Measurements from ENCODE around the gene LENEP.
A peak's percentile ranks its signal among the peaks of the same experiment; 100 is the strongest.

LENEP gene

DNA sequence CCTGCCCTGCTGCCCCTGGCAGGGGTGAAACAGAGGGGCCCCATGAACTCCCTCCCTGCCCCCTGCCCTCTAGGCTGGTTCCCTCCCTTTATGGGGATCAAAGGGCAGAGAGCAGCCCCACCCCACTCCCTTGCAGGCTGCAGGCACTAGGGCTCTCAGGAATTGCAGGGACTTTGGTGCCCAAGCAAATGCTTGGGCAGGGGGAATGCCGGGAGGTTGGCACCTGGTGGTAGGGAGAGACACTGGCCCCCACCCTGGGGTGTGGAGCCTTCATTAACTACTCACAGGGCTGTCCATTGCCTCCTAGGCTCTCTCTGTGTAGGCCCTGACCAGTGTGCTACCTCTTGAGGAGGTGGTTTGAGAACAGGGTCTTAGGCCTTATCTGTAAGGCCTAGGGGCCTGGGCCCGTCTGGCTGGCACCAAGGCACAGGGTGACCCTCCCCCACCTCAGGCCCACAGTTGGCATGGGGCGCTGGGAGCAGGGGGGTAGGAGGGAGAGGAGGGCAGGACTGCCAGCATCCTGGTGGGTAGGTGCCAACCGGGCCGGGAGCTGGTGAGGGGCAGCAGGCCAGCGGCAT is 14.0 kb downstream of the LENEP start:
- no peaks in the 10 kb centered on the region for H3K9me3 ChIP-seq (ENCODE audit: severe bottlenecking)
- TF ChIP-seq, protein P1, sequence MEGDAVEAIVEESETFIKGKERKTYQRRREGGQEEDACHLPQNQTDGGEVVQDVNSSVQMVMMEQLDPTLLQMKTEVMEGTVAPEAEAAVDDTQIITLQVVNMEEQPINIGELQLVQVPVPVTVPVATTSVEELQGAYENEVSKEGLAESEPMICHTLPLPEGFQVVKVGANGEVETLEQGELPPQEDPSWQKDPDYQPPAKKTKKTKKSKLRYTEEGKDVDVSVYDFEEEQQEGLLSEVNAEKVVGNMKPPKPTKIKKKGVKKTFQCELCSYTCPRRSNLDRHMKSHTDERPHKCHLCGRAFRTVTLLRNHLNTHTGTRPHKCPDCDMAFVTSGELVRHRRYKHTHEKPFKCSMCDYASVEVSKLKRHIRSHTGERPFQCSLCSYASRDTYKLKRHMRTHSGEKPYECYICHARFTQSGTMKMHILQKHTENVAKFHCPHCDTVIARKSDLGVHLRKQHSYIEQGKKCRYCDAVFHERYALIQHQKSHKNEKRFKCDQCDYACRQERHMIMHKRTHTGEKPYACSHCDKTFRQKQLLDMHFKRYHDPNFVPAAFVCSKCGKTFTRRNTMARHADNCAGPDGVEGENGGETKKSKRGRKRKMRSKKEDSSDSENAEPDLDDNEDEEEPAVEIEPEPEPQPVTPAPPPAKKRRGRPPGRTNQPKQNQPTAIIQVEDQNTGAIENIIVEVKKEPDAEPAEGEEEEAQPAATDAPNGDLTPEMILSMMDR (IDR thresholded peaks at IDR 0.05; ENCODE audit: low read depth, low read length), result no peak
- H3K27me3 ChIP-seq (ENCODE audit: insufficient read depth, low read depth, severe bottlenecking), result no peaks in the 10 kb centered on the region
- H3K4me3 ChIP-seq (ENCODE audit: low read depth, low read length), result no peak overlapping the region
- H3K27ac ChIP-seq, result peak overlapping the region; percentile 86
- H3K36me3 ChIP-seq, result peaks cover 17% of the 10 kb centered on the region
- DNase-seq, result peak; percentile 32

DNA sequence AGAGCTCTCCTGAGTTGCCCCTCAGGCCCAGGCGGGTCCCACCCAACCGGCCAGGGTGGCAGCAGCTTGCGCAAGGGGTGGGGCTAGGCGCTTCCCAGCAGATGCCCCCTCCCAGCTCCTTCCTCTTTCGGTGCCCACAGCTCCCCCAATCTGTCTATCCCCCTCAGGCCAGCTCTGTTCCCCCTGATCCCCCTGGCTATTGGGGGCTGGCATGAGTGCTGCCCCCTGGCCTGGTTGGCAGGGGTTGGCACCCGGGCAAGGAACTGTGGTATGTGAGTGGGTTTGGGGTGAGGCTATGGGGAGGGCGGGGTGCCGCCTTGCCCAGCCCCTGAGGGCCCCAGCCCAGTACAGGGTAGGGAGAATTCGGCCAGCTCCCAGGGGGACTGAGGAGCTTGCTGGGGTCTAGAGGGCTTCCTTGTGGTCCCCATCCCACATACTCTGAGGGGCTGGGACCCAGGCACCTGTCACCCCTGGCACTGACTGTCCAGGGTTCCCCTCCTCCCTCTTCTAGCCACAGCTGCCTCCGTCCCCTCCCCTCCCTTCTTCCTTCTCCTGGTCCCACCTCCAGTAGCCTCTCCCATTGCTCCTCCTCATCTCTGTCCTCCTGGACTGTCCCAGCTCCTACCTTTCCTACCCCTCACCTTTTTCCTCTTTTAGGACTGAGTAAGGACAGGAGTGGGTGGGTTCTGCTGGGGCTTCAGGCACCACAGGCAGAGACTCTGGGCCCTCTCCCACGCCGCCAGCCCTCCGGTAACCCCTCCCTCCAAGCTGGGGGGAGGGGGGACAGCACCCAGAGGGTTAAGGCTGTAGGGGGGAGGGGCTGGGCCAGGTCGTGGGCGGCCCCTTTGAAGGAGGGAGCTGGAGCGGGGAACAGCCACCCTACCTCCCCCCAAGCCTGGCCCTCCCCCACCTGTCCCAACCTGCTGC is 14.9 kb downstream of the LENEP start:
- DNase-seq, result peak; percentile 93
- peaks cover 17% of the 10 kb centered on the region for H3K36me3 ChIP-seq
- no peaks in the 10 kb centered on the region for H3K9me3 ChIP-seq (ENCODE audit: severe bottlenecking)
- H3K27me3 ChIP-seq (ENCODE audit: insufficient read depth, low read depth, severe bottlenecking), result no peaks in the 10 kb centered on the region
- peak overlapping the region; percentile 86 for H3K27ac ChIP-seq
- peak overlapping the region; percentile 41 for H3K4me3 ChIP-seq (ENCODE audit: low read depth, low read length)
- TF ChIP-seq, protein P1 (IDR thresholded peaks at IDR 0.05; ENCODE audit: low read depth, low read length), result 0 out of 2 replicates have a peak, but pooled peaks have one; percentile 0

DNA sequence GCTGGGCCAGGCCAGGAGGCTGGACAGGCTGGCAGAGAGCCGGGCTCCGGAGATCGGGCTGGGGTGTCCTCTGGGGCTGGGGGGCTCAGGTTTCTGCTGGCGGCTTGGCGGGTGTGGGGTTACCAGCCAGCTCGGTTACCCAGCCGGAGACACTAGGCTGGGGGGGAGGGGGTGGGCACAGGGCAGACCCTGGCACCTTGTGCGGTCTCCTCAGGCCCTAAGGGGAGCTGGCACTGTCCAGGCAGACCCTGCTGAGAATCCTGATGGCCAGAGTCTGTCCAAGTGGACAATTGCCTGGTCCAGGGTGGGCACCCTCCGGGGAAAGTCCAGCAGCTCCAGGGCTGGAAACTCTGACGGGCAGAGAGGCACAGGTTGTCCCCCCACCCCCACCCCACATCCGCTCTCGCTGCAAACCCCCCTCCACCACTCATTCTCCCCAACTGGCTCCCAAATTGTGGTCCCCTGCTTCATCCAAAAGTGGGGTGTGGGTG is 15.9 kb downstream of the LENEP start:
- TF ChIP-seq, protein P1 (IDR thresholded peaks at IDR 0.05; ENCODE audit: low read depth, low read length), result no peak
- Histone ChIP-seq H3K27me3 (ENCODE audit: insufficient read depth, low read depth, severe bottlenecking) (no peaks in the 10 kb centered on the region), H3K36me3 (peaks cover 21% of the 10 kb centered on the region), H3K9me3 (ENCODE audit: severe bottlenecking) (no peaks in the 10 kb centered on the region), H3K27ac (peak overlapping the region; percentile 86), H3K4me3 (ENCODE audit: low read depth, low read length) (peak overlapping the region; percentile 41)
- DNase-seq, result peak; percentile 37

DNA sequence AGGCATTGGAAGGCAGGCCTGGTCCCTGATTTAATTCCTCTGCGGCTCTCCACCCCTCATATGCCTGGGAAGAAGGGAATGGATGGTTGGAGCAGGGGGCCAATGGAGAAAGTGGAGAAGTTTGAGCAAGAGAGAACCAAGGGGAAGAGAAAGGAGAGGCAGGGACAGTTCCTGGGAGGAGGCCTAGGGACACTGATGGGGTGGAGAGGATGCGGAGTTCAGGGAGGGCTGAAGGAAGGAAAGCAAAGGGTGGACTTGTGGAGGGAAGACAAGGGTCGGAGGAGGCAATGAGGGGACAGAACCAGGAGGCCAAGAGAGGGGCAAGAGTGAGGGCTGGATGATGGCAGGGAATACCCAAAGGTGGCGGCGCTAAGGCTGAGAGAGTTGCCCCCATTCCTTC is 16.4 kb downstream of the LENEP start:
- no peak overlapping the region for H3K4me3 ChIP-seq (ENCODE audit: low read depth, low read length)
- H3K9me3 ChIP-seq (ENCODE audit: severe bottlenecking), result no peaks in the 10 kb centered on the region
- peaks cover 22% of the 10 kb centered on the region for H3K36me3 ChIP-seq
- H3K27me3 ChIP-seq (ENCODE audit: insufficient read depth, low read depth, severe bottlenecking), result no peaks in the 10 kb centered on the region
- TF ChIP-seq, protein P1 (IDR thresholded peaks at IDR 0.05; ENCODE audit: low read depth, low read length), result no peak
- peak; percentile 28 for DNase-seq
- peak overlapping the region; percentile 86 for H3K27ac ChIP-seq

DNA sequence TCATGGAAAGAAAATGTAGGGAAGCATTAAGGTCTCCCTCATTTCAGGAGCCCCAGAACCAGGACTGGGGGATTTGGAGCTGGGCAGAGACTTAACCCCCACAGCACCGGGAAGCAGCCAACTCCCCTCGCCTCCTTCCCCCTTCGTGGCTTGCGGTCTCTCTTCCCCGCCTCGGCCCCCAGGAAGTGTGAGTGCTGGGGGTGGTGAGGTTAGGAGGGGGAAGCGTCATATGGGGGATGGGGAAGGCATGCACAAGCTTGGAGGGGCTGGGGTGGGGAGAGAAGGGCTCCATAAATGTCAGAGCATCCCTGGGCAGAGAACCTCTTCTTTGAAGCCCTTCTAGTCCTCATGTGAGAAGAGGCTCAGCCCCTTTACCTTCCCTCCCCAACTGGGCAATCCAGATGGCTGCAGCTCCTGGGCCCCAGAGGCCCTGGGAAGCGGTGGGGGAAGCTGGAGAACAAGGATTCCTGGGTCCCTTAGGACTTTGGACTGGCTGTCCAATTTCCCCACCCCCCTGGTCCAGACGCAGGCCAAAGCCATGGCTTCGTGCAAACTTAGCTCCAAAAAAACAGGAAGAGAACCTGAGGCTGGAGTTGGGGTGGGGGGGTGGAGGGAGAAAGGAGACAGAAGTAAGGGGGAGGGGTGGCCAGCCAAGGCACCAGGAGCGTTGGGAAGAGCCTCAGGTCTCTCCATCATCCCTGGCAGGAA is 17.0 kb downstream of the LENEP start:
- peaks cover 29% of the 10 kb centered on the region for H3K36me3 ChIP-seq
- H3K9me3 ChIP-seq (ENCODE audit: severe bottlenecking), result no peaks in the 10 kb centered on the region
- peak overlapping the region; percentile 86 for H3K27ac ChIP-seq
- TF ChIP-seq, protein P1 (IDR thresholded peaks at IDR 0.05; ENCODE audit: low read depth, low read length), result no peak
- peak; percentile 80 for DNase-seq
- H3K4me3 ChIP-seq (ENCODE audit: low read depth, low read length), result peak overlapping the region; percentile 20
- no peaks in the 10 kb centered on the region for H3K27me3 ChIP-seq (ENCODE audit: insufficient read depth, low read depth, severe bottlenecking)
